ENCODE measurements around the gene ZNF641. TPM values are rescaled to one million over a fixed set of nuclear protein-coding genes. Genes with fewer than 3 reads are reported as not detected.

Gene ZNF641
- polyA plus RNA-seq, 1 experiment = 6.6 TPM

- ChIA-PET CTCF (no interaction called here), POLR2A (no interaction called here)
- no peak for TF ChIP-seq CTCF (IDR thresholded peaks at IDR 0.05; ENCODE audit: low read depth, low read length)
- Histone ChIP-seq H3K9me3 (ENCODE audit: control insufficient read depth, insufficient read depth, low read length) (no peaks in the 10 kb centered on the region), H3K4me3 (ENCODE audit: low read depth, low read length) (no peak overlapping the region), H3K27me3 (ENCODE audit: control insufficient read depth, insufficient read depth, low read length) (peaks cover 6% of the 10 kb centered on the region), H3K27ac (ENCODE audit: low read depth, low read length) (no peak overlapping the region)
- no peak for DNase-seq (ENCODE audit: low read depth, low spot score)
Observed at GRCh38 chr12:48291511-48291910, 59.2 kb downstream of the ZNF641 start.

- no peak overlapping the region for H3K4me3 ChIP-seq (ENCODE audit: low read depth, low read length)
- no peak for TF ChIP-seq CTCF (IDR thresholded peaks at IDR 0.05; ENCODE audit: low read depth, low read length)
- no peaks in the 10 kb centered on the region for H3K9me3 ChIP-seq (ENCODE audit: control insufficient read depth, insufficient read depth, low read length)
- ChIA-PET CTCF (interaction anchor here (0.6 to 0.7 kb wide), 3 partner anchors 9 to 51 kb away, joined by 3 read pairs; no protein-coding TSS in a partner anchor), POLR2A (no interaction called here)
- no peaks in the 10 kb centered on the region for H3K27me3 ChIP-seq (ENCODE audit: control insufficient read depth, insufficient read depth, low read length)
- DNase-seq (ENCODE audit: low read depth, low spot score) = no peak
- no peak overlapping the region for H3K27ac ChIP-seq (ENCODE audit: low read depth, low read length)
Observed at GRCh38 chr12:48288387-48289268, 62.1 kb downstream of the ZNF641 start.

Small RNA genes within 50 kb of the gene (small RNA-seq; reads per million reads assigned to genes)
- gene AC024257.2 (ENCODE audit: insufficient read length, low read depth) = not detected

Other genes starting within 250 kb of the ZNF641 start
- gene SENP1, start 244.8 kb downstream of the ZNF641 start, polyA plus RNA-seq (2011; rRNA removed) = 23.4 and 26.4 TPM in 2 replicates
- gene PFKM, start 231.6 kb downstream of the ZNF641 start, polyA plus RNA-seq (2011; rRNA removed) = 58.4 and 62.1 TPM in 2 replicates
- 30.1 and 34.2 TPM in 2 replicates for gene ASB8, start 193.4 kb downstream of the ZNF641 start, polyA plus RNA-seq (2011; rRNA removed)
- 0.24 and 0.32 TPM in 2 replicates for gene CCDC184, start 167.3 kb downstream of the ZNF641 start, polyA plus RNA-seq (2011; rRNA removed)
- gene OR10AD1, start 147.6 kb downstream of the ZNF641 start, polyA plus RNA-seq (2011; rRNA removed) = not detected in 2 replicates
- not detected in 2 replicates for gene ANP32D, start 121.6 kb upstream of the ZNF641 start, polyA plus RNA-seq (2011; rRNA removed)
- gene C12orf54, start 131.6 kb upstream of the ZNF641 start, polyA plus RNA-seq (2011; rRNA removed) = not detected in 2 replicates
- not detected in 2 replicates for gene OR8S1, start 174.7 kb upstream of the ZNF641 start, polyA plus RNA-seq (2011; rRNA removed)
- gene LALBA, start 219.1 kb upstream of the ZNF641 start, polyA plus RNA-seq (2011; rRNA removed) = not detected in 2 replicates